Lower leg skin (tissue), 3 donors: ENCODE results near the gene CALHM2.

Experiments
- POLR2A ChIP-seq, 2 donors: fragments of 450-650 bp; IDR thresholded peaks; one replicate each; pipeline ENCODE4 v1.6.1; 2016 to 2017; ENCODE audit warnings: antibody characterized with exemption in 2 of 2, mild to moderate bottlenecking in 1 of 2, moderate library complexity in 1 of 2
- TF ChIP-seq, protein P1 (sequence below), 3 donors: fragments of 450-650 bp; IDR thresholded peaks; one replicate each; pipeline ENCODE4 v1.5.1; 2016; ENCODE audit warnings: antibody characterized with exemption in 3 of 3, mild to moderate bottlenecking in 3 of 3, moderate library complexity in 2 of 3

DNA sequence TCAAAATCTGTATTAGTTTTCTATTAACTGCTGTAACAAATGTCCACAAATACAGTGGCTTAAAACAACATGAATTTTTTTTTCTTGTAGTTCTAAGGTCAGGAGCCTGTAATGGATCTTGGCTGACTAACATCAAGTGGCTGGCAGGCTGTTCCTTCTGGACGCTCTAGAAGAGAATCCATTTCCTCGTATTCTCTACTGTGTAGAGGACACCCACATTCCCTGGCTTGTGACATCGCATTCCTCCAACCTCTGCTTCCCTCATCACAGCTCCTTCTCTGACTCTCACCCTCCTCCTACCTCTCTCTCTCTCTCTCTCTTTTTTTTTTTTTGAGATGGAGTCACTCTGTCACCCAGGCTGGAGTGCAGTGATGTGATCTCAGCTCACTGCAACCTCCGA, 11.3 kb upstream of the CALHM2 start:
- TF ChIP-seq, protein P1, sequence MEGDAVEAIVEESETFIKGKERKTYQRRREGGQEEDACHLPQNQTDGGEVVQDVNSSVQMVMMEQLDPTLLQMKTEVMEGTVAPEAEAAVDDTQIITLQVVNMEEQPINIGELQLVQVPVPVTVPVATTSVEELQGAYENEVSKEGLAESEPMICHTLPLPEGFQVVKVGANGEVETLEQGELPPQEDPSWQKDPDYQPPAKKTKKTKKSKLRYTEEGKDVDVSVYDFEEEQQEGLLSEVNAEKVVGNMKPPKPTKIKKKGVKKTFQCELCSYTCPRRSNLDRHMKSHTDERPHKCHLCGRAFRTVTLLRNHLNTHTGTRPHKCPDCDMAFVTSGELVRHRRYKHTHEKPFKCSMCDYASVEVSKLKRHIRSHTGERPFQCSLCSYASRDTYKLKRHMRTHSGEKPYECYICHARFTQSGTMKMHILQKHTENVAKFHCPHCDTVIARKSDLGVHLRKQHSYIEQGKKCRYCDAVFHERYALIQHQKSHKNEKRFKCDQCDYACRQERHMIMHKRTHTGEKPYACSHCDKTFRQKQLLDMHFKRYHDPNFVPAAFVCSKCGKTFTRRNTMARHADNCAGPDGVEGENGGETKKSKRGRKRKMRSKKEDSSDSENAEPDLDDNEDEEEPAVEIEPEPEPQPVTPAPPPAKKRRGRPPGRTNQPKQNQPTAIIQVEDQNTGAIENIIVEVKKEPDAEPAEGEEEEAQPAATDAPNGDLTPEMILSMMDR (IDR thresholded peaks at IDR 0.05): no peak
- no peak for TF ChIP-seq POLR2A (IDR thresholded peaks at IDR 0.05)
